ENCODE results near the gene TP53TG5. TPM values are rescaled to one million over a fixed set of nuclear protein-coding genes. Genes with fewer than 3 reads are reported as not detected.

Gene TP53TG5
- total and polyA plus RNA-seq, 10 of the 15 experiments (the other 5 are each of a cell fraction or from before 2014, with no cell fraction given), result 0.24 TPM; not detected in 9

- TF ChIP-seq ZNF217 (IDR thresholded peaks at IDR 0.05) (no peak), MTA2 (IDR thresholded peaks at IDR 0.05; ENCODE audit: low read depth) (no peak)
Observed at GRCh38 chr20:45366192-45366591, 11.9 kb downstream of the TP53TG5 start (continued).

DNA sequence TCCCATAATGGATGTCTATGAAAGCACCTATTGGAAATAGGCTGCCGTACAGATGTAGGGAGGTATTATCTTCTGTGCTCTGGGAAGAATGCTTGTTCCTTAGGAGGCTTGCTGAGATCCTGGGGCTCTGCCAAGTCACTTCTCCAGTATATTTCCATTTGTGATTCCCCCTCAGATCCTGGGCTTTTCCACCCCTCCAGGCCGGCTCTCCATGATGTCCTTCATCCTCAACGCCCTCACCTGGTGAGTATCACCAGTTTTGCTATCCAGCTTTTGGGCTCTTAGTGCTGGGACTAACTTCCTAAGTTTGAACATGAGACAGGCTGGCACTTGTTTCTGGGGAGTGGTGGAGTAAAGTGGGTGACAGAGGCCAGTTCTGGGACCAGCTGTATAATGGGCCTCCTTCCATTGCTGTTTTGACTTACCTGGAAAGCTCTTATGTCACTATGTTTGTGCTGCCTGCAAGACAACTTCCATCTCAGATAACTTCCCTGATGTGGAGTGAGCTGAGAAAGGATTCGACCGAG, 12.6 kb downstream of the TP53TG5 start:
- Histone ChIP-seq H3K79me2 (ENCODE audit: control insufficient read depth, insufficient read depth, low read length) (peaks cover 7% of the 10 kb centered on the region), H3K4me1 (ENCODE audit: control insufficient read depth, insufficient read depth, low read length) (peaks cover 45% of the 10 kb centered on the region), H3K4me3 (no peak overlapping the region), H3K27ac (ENCODE audit: control insufficient read depth, insufficient read depth) (no peak overlapping the region), H2AFZ (ENCODE audit: control insufficient read depth, low read depth, low read length) (no peak overlapping the region), H3K36me3 (ENCODE audit: control insufficient read depth in 2 of 2, insufficient read depth in 2 of 2, low read length in 1 of 2) (peaks cover 6 to 7% of the 10 kb centered on the region in 2 experiments; a peak in 3 of 4 replicates), H4K20me1 (ENCODE audit: control insufficient read depth, insufficient read depth) (no peaks in the 10 kb centered on the region; the same call in 1 of the 2 replicates), H3K27me3 (replicated peaks in 1 of 2; ENCODE audit: control insufficient read depth in 2 of 2, insufficient read depth in 2 of 2, low read length in 1 of 2) (no peaks in the 10 kb centered on the region), H3K9me3 (replicated peaks; ENCODE audit: control insufficient read depth, insufficient read depth, low read length) (no peaks in the 10 kb centered on the region; the same call in 2 of the 3 replicates), H3K9ac (ENCODE audit: control insufficient read depth, insufficient read depth, low read length) (no peak overlapping the region), H3K4me2 (ENCODE audit: control insufficient read depth, insufficient read depth) (peak overlapping the region; percentile 44; the same call in 1 of the 2 replicates)
- in situ Hi-C loops (cut with MboI) (loop anchor here (5.0 to 10.0 kb wide), 2 partner anchors 52 to 749 kb away; partner anchors contain the start of genes CD40 and PIGT), intact Hi-C loops (cut with micrococcal nuclease; ENCODE audit: unreplicated experiment) (no loop called here)
- ATAC-seq (no peak), FAIRE-seq (no peak), DNase-seq (ENCODE audit: low read depth, low spot score) (no peak)
- ChIA-PET CTCF (interaction anchor here (0.7 to 19.4 kb wide), 8 partner anchors 7 to 406 kb away, joined by 3 to 685 read pairs (median 4); no protein-coding TSS in a partner anchor), POLR2A (interaction anchor here (0.6 kb wide), 1 partner anchor 1720 kb away, joined by 3 read pairs; no protein-coding TSS in a partner anchor), SMC1A (ENCODE audit: uncharacterized antibody, unreplicated experiment) (interaction anchor here (0.8 to 19.8 kb wide), 7 partner anchors 8 to 315 kb away, joined by 4 to 440 read pairs (median 6); no protein-coding TSS in a partner anchor), RAD21 (ENCODE audit: unreplicated experiment) (interaction anchor here (1.2 to 17.6 kb wide), 3 partner anchors 45 to 72 kb away, joined by 3 to 394 read pairs (median 4); no protein-coding TSS in a partner anchor)
- TF ChIP-seq NRF1 (conservative IDR thresholded peaks at IDR 0.05; ENCODE audit: low read depth, low read length), result no peak
- no peak for TF ChIP-seq IKZF2 (IDR thresholded peaks at IDR 0.05)
- TF ChIP-seq, protein P1, sequence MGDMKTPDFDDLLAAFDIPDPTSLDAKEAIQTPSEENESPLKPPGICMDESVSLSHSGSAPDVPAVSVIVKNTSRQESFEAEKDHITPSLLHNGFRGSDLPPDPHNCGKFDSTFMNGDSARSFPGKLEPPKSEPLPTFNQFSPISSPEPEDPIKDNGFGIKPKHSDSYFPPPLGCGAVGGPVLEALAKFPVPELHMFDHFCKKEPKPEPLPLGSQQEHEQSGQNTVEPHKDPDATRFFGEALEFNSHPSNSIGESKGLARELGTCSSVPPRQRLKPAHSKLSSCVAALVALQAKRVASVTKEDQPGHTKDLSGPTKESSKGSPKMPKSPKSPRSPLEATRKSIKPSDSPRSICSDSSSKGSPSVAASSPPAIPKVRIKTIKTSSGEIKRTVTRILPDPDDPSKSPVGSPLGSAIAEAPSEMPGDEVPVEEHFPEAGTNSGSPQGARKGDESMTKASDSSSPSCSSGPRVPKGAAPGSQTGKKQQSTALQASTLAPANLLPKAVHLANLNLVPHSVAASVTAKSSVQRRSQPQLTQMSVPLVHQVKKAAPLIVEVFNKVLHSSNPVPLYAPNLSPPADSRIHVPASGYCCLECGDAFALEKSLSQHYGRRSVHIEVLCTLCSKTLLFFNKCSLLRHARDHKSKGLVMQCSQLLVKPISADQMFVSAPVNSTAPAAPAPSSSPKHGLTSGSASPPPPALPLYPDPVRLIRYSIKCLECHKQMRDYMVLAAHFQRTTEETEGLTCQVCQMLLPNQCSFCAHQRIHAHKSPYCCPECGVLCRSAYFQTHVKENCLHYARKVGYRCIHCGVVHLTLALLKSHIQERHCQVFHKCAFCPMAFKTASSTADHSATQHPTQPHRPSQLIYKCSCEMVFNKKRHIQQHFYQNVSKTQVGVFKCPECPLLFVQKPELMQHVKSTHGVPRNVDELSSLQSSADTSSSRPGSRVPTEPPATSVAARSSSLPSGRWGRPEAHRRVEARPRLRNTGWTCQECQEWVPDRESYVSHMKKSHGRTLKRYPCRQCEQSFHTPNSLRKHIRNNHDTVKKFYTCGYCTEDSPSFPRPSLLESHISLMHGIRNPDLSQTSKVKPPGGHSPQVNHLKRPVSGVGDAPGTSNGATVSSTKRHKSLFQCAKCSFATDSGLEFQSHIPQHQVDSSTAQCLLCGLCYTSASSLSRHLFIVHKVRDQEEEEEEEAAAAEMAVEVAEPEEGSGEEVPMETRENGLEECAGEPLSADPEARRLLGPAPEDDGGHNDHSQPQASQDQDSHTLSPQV (IDR thresholded peaks at IDR 0.05), result no peak
- TF ChIP-seq CREB1 (IDR thresholded peaks at IDR 0.05; ENCODE audit: low read depth), result no peak
- TF ChIP-seq STAT1 (conservative IDR thresholded peaks at IDR 0.05), result no peak
- 96% methylated on average over 5 of the region's 5 CpGs for WGBS (ENCODE audit: insufficient coverage, insufficient replicate concordance, low lambda C conversion rate, missing lambda C conversion rate)
- no TSS peak for BruUV-seq (replicated peaks)

Data from GM12878 (cell line).